ENCODE measurements around the gene ZFYVE28.

DNA sequence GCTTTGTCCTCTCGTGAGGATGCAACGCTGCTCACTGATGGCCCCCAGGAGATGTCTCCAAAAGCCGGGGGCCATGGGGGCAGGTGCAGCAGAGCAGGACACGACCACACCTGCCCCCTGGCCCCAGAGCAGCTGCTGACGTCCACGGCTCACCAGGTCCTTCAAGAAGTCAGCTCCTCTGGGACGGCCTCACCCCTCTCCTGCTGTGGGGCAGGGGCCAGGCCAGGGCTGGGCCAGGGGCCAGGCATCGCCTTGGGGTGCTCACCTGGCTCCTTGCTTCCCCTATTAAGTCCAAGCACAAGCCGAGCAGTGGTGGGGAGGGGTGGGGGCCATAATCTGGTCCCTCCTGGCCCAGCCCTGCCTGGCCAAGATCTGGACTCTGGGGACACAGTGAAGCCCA lies 128.0 kb downstream of the ZFYVE28 start:
- no peak for TF ChIP-seq POLR2A (IDR thresholded peaks at IDR 0.05)
- TF ChIP-seq, protein P1, sequence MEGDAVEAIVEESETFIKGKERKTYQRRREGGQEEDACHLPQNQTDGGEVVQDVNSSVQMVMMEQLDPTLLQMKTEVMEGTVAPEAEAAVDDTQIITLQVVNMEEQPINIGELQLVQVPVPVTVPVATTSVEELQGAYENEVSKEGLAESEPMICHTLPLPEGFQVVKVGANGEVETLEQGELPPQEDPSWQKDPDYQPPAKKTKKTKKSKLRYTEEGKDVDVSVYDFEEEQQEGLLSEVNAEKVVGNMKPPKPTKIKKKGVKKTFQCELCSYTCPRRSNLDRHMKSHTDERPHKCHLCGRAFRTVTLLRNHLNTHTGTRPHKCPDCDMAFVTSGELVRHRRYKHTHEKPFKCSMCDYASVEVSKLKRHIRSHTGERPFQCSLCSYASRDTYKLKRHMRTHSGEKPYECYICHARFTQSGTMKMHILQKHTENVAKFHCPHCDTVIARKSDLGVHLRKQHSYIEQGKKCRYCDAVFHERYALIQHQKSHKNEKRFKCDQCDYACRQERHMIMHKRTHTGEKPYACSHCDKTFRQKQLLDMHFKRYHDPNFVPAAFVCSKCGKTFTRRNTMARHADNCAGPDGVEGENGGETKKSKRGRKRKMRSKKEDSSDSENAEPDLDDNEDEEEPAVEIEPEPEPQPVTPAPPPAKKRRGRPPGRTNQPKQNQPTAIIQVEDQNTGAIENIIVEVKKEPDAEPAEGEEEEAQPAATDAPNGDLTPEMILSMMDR (IDR thresholded peaks at IDR 0.05), result no peak

Data from Peyer's patch (tissue), 4 donors.